HG02763 (cell line): ENCODE data around the gene ALOXE3.

Experiments used
- ATAC-seq: cut with Tn5 transposase; IDR thresholded peaks from one replicate; pipeline ENCODE4 v1.9.1; 2021; ENCODE audit warnings: mild to moderate bottlenecking, moderate library complexity; ENCODE audit not compliant: unreplicated experiment

Gene ALOXE3

GRCh38 chr17:8142887-8143580 lies 24.7 kb upstream of the ALOXE3 start:
- ATAC-seq: no peak

GRCh38 chr17:8142158-8142886 lies 24.0 kb upstream of the ALOXE3 start:
- ATAC-seq: no peak

GRCh38 chr17:8141741-8142140 lies 23.4 kb upstream of the ALOXE3 start:
- no peak for ATAC-seq

GRCh38 chr17:8141045-8141444 lies 22.7 kb upstream of the ALOXE3 start:
- ATAC-seq: no peak

- no peak for ATAC-seq
Observed at GRCh38 chr17:8140065-8141029, 22.0 kb upstream of the ALOXE3 start.

GRCh38 chr17:8138672-8139371 lies 20.5 kb upstream of the ALOXE3 start:
- peak; percentile 87 for ATAC-seq

- ATAC-seq: no peak
Observed at GRCh38 chr17:8138374-8138671, 20.0 kb upstream of the ALOXE3 start.

GRCh38 chr17:8137645-8138373 lies 19.5 kb upstream of the ALOXE3 start:
- no peak for ATAC-seq

GRCh38 chr17:8133941-8134340 lies 15.6 kb upstream of the ALOXE3 start:
- ATAC-seq: no peak

- no peak for ATAC-seq
Observed at GRCh38 chr17:8133399-8133798, 15.1 kb upstream of the ALOXE3 start.

GRCh38 chr17:8131844-8132441 lies 13.6 kb upstream of the ALOXE3 start:
- no peak for ATAC-seq

GRCh38 chr17:8128125-8128784 lies 9.9 kb upstream of the ALOXE3 start:
- ATAC-seq: no peak

GRCh38 chr17:8126491-8127066 lies 8.3 kb upstream of the ALOXE3 start:
- ATAC-seq: no peak

- no peak for ATAC-seq
Observed at GRCh38 chr17:8125947-8126490, 7.7 kb upstream of the ALOXE3 start.

GRCh38 chr17:8125154-8125946 lies 7.0 kb upstream of the ALOXE3 start:
- no peak for ATAC-seq

- ATAC-seq: no peak
Observed at GRCh38 chr17:8124350-8125153, 6.2 kb upstream of the ALOXE3 start.

- no peak for ATAC-seq
Observed at GRCh38 chr17:8123695-8124349, 5.5 kb upstream of the ALOXE3 start, which contains the start of gene HES7. TSS of gene HES7 (minus strand) at chr17:8124106. CDS start at chr17:8124084, 22 bp downstream.
